ENCODE measurements around the gene HDAC11.

- TF ChIP-seq CTCF (conservative IDR thresholded peaks at IDR 0.05 in 1 of 2, IDR thresholded peaks at IDR 0.05 in 1 of 2; ENCODE audit: low read depth in 1 of 2, low read length in 2 of 2) (no peak), EZH2 (IDR thresholded peaks at IDR 0.05; ENCODE audit: low read length, missing control alignments) (no peak)
These were observed 36.0 kb downstream of the HDAC11 start for GRCh38 chr3:13515786-13516759.

All from fibroblast of lung (primary cell).